IPS-NIHi7 (cell line): ENCODE measurements around the gene PDE8B.

Source experiments
- DNase-seq: peaks from one replicate; pipeline ENCODE4 v3.0.0; 2012; ENCODE audit warnings: mixed read lengths; ENCODE audit errors: extremely low spot score

Gene PDE8B

DNA sequence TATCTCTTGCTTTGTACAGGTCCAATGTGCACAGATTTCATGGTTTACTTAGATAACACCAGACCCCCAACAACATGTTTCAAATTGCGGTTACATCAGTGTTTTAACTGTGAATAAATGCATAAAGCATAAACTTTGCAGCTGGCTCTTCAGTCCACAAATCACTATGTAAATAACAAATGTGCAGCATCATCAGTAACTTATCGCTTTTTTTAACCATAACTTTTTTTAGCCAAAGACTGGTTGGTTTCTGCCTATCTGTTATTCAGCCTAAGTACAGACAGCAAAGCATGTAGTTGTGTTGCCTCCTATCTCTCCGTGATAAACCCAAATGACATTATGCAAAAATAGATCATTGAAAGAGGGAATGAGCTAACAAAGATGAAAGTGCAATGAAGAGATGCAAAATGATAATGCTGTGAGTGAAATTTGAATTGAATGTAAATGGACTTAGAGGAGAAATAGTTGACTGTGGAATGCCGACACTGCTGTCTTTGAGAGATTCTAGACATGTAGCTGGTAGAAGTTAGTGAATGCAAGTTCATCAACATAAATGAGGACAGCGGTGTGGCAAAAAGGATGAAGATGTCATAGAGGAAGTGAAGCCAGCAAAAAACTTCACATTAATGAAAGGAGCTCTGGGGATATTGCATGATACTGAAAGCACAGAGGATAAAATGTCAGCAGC is 108.8 kb downstream of the PDE8B start:
- no peak for DNase-seq

DNA sequence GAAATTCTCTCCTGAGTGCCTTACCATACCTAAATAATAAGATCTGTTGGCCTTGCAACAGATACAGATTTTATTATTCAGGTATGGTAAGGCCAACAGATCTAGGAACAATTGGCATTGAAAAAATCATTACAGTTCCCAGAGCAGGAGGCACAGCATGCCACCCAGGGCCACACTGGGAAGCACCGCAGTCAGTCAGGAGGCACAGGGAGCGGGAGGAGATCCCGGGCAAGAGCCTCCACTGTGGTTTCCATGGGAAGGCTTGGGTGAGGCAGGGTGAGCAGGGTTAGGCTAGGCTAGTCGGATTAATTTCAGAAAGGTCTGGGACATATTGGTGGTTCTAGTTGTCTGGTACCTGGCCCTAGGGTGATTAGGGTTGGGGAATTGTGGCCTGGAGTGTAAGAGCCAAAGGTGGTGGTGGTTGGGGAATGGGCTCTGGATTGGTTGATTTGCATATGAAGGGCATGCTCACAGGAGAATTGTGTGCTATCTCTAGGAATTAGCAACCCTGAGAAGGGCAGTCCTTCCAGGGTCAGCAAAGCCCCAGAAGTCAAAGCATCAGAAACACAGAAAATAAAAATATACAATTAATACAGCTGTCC is 111.4 kb downstream of the PDE8B start:
- peak; percentile 65 for DNase-seq

DNA sequence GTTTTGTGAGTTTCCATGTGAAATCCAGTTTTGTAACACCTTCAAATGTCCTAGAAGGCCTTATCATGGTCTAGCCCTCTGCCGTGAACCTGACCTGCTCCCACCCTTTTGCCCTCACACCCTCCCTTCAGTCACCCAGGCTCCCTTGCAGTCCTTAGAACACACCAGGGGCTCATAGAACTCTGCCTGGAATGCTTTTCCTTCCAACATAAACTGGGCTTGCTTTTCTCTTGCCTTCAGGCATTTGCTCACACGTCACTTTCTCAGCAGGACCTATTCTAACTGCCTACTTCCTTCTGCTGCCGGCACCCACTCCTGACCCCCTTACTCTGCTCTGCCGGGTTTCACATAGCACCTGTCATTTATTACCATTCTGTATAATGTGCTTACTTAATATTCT is 111.9 kb downstream of the PDE8B start:
- DNase-seq = peak; percentile 46

DNA sequence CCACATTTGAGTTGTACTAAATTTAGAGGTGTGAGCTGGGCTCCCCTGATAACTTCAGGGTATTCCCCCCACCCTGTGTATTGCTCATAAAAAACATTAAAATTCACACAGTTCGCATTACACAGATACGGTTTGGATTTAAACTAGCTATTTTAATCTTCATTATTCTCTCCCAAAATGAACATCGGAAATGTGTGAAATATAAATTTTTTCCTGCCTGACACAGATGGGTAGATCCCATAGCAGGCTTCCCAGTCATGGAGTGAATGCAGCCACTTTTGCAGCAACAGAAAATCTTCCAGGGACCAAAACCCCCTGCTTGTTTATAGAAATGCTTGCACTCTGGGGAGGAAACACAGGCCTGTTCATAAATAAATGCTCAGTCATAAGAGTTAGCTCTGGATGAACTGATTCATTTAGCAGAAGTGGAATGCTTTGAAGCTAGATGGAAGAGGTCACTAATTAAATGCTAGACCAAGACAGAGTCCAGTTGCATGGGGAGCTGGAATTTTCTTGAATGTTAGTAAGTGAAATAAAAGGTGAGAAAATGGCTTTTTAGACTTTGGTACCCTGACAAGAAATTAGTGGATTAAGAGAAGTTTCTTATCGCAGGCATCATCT is 115.6 kb downstream of the PDE8B start:
- DNase-seq = no peak

DNA sequence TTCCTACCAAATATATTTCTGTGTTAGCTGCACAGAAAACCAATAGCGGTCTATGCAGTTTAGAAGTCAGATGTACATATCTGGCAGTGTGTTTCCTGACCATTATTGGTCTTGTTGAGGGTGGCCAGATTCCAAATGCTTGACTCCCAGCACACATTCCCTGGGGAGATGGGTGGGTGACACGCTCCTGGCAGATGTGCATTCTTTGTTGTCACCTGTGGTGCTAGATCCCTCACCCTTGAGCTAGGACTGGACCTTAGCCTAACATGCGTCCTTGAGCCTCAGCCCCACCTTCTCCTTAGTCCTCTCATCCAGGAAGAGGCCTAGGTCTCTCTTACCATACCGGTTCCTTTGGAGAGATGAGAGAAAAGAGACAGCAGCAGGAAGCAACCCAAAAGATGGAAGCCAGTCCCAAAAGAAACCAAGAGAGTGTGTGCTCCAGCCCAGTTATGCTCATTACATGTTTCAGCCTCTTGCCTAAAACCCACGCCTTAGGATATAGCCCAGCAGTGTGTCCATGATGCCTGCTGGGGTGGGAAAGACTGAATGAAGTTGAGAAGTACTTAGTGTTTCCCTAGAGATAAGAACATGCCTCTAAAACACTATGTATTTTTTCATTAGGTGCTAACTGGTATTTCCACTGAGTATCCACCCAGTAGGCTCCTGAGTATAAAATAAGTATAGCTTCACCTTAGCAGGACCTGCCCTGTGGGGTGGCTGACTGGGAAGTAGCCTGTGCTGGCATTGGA is 116.7 kb downstream of the PDE8B start:
- no peak for DNase-seq

DNA sequence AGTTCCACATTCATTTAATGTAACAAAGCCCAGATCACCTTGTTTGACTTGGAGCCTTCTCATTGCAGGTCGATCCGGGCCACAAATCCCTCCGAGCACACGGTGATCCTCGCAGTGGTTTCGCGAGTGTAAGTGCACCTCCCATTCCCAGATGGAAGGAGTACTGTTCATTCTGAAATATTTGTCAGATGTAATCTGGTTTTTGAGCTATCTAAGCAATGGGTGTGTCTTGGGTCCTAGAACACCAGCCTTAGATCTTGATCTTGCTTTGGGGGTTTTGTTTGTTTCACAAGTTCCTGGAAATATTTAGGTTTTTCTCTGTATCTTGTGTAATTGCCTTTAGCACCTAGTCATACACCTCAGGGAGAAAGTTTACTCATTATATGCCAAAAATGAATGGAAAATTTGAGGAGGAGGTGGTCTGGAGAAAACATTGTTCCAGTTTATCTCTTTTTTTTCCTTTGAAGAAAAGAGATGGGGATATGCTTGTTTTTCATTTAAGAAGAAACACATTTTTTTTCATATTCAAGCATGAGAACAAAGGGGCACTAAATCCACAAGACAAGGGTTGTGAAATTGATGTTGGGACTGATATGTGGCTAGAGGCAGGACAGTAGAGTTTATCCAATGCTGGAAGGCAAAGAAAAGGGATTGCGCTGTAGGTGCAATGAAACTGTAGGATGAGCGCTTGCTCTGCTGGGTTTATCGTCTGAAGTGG is 118.6 kb downstream of the PDE8B start:
- no peak for DNase-seq

DNA sequence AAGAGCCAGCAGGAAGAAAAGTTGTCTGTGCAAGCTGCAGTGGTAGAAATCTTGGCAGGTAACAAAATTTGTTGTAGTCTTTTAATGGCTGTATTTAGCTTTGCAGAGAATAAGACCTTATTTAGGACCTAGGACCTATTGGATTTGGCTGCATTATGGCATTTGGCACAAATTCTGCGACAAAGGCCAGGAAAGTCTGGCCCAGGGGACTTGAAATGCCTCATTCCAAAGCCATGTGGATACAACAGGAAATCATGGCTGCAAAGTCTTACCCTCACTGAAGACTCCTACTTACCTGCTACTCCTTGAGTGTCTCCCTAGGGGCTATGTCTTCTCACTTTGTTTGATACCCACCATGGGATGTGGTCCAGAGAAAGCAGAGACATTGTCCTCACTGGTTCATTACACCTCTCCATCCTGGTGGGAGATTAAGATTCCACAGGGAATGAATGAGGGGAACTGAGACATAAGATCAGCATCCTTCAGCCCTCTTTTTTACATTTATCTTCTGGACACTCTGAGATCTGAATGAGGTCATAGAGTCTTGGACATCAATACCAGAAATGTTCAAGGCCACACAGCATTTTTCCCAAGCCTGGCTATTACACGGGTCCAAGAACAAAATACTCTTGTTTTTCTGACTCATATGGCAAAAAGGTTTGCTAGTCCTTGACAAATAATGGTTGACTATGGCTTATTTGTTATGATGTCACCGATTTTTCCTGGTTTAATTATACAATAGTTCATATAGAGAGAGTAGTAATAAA is 119.4 kb downstream of the PDE8B start:
- no peak for DNase-seq

DNA sequence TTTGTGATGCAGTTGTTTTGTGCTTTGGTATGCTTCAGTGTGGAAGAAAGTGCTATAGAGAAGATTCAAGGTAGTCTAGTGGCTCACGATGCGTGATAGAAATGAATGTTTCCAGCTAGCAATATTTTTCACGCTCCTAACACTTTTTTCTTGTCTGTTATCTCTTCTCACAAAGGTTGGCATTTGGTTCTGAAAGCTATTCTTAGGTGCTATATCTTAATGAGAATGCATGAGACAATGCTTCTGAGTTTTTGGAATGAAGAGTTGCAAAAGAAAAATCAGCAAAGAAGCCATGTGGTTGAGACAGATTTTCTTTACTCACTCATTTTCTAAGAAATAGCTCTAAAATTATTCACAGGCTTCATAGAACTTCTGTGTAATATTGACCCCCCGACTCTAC is 122.6 kb downstream of the PDE8B start:
- no peak for DNase-seq

DNA sequence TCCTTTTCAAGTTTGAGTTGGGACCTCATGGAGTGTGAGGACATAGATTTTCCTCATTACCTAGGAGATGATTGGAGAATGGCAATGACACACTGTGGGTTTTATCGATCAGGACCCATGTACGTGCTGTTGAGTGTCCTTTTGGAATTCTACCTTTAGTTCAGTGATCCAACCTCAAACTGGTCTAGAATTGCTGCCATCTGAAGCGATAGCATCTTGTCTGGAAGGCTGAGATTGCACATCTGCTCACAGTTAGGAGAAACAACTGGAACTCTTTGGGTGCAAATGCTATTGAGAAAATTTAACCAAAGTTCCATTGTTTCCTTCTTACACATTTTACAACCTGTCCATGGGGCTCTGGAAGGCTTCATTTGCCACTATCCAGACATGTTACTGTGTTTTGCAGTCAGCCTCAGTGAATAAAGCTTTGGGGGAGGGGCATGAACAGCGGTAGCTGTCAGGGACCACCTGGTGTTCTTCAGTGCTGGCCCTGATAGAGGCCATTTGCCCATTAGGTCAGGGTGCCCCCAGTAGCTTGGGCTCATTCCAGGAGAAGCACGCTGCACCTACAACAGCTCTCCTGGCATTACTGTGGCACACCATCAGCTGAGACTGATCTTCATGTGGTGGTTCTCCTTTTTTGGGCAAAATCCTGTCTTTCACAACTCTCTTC is 123.1 kb downstream of the PDE8B start:
- no peak for DNase-seq

DNA sequence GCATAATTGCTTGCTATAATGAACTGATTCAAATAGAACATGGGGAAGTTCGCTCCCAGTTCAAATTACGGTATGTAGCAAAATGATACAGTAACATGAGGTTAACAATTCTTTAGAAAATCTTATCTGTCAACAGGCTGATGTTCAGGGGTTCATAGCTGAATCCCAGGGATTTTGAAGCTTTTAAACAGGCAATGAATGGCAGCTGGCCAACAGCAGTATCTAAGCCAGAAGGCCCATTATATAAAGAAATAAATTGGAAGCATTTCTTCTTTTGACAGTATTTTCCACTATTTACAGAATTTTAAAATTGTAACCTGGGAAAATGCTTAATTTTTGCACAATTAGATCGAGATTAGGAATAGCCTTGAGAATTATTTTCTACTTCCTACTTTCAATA is 126.8 kb downstream of the PDE8B start:
- DNase-seq = no peak

DNA sequence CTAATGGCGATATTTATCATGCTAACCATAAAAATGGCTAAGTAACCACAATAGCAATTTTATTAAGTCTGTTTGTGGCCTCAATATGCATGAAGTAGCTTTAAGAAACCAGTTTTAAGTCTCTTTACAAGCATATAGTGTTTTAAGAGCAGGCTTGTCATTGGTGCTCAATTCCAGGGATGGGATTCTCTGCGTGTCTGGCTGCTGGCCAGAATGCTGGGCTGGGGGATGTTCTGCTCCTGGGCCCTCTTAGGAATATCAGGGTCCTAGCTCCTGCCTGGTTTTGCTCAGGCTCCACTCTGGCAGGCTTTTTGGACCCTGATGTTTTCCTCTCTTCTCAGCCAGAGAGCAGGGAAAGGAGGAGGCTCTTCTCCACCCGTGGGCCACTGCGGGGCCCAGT is 127.2 kb downstream of the PDE8B start:
- DNase-seq = peak; percentile 57

DNA sequence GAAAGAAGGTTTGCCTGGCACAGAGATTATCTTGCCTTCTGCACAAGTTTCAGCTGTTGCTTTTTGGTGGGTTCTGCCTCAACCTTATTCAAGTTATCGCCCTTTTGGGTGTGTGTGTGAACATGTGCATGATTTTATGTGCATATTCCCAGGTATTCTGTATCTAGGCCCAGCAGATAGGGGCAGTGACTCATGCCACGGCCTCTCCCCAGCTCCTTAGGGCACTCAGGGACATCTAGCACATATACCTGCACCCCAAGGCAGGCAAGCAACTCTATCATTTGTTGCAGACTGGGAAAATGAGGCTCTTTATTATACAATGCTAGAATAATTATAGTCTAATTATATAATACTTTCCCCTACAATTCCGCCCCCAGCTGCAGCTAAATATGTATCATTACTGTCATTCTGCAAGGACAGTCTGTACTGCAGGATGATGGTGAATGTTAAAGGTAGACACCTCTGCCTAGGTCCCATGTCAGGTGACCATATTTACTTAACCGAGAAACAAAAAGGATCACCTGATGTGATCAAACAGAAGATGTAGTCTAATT is 128.9 kb downstream of the PDE8B start:
- DNase-seq = no peak

DNA sequence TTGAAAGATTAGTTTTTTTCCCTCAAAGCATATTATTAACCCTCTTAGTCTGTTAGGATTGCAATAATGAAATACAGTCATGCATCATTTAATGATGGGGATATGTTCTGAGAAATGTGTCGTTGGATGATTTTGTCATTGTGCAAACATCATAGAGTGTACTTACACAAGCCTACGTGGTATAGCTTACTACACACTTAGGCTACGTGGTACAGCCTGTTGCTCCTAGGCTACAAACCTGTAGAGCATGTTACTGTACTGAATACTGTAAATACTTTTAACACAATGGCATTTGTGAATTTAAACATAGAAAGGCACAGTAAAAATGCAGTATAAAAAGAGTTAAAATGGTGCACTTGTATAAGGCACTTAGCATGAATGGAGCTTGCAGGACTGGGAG is 132.7 kb downstream of the PDE8B start:
- DNase-seq = no peak

DNA sequence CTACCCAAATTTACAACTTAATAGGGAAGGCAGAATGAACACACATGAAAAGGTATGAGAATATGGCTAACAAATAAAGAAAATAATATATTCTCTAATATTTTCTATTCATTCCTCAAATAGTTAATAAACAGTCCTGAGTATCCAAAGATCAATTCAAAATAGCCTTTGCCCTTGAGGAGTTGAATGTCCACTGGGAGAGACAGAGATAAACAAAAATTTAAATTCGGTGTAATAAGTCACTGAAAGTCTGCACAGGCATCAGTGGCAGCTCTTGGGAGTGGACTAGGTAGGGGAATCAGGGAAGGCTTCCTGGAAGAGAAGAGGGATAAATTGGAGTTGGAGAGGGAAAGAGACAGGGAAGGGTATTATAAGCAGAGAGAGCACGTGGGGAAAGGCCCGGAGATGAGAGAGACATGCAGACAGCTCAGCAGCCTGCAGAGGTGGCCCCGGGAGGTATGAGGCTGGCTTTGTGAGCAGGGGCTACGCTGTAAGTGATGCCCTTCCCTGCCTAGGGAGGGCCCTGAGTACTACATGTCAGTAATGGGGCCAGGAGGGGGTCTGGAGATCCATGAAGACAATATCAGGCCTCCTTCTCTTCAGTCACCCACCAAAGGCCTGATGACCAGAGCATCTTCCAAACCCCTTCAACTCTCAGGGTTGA is 137.1 kb downstream of the PDE8B start:
- DNase-seq = no peak

DNA sequence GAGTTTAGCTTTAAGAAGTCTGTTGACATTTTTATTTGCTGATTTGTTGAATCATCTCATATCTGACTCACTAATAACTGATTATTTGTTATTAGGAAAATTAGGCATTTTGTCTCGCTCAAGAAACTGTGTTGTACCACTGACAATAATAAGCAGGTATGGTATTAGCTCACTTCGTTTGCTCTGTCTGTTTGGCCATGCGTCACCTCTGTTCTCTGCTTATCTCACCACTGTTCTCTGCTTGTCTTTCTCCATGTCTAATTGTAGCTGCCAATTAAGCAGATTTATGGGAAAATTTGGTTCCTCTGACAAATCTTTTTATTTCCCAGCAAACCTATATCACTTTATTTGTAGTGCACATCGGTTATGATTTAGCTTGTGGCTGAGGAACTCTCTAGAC is 142.8 kb downstream of the PDE8B start:
- no peak for DNase-seq

DNA sequence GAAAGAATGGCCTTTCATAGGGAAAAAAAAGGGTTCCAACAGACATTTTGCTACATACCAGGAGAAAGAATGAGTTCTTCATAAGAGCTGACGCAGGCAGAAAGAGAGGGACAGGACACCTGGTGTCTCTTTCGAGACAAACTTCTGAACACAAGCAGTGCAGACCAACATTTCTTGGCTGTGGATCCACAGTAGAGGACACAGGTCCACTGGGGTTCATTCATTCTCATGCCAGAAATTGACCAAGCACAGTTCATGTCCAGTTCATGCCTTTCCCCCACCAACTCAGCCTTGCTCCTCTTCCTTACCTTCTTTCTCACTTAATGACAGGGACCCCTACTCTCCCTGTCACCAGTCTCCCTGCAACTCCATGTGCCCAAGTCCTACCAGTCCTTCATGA is 144.0 kb downstream of the PDE8B start:
- no peak for DNase-seq

DNA sequence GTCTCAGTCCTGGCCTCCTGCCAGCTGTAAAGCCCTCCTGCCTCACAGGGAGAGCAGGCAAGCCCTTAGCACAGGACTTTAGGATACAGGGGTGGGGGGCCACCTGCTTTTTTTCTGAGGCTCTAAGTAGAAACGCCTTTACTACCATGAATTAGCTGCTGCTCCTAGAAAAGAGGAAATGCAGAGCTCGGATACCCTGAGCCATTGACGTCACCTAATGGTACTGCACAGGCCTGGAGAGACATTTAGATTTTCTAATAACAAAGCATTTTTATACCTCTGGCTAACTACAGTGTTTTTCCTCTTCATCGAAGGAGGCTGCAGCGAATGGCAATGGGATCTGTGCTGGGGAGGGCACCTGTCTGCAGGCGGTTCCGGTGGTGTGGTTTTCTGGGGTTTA is 144.6 kb downstream of the PDE8B start:
- no peak for DNase-seq

DNA sequence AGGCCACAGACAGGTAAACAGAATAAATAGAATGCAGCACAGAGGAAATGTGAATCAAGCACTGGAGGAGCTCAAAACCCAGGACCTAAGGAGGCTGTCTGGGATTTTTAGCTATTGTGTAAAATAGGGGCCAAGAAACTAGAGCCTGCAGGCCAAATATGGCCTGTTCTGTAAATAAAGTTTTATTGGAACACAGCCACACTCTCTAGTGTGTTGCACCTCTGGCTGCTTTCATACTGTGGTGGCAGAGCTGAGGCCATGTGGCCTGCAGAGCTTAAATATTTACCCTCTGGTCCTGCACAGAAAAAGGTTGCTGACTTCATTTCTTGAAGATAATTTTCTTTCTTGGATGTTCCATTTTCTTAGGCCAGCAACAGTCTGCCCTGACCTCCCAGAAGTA is 145.3 kb downstream of the PDE8B start:
- DNase-seq = no peak

DNA sequence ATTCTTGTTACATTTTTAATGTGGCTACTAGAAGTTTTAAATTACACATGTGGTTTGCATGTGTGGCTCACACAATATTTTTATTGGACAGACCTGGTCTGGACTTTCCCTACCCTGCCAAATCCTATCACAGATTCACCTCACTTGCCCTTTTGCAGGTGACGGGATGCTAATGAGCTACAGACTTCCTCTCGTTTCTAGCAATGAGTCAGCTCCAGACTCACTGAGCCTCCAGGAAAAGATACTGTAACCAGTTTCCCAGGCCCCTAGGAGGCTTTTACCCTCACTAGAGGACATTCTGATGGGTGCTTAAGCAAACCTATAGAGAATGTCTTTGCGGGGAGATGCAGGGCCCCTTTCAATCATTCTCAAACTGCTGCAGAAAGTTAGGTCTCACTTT is 146.3 kb downstream of the PDE8B start:
- peak; percentile 32 for DNase-seq
